ENCODE results near the gene ANKRD49.

GRCh38 chr11:94445641-94446040 is 48.1 kb upstream of the ANKRD49 start:
- TF ChIP-seq EZH2phosphoT487 (IDR thresholded peaks at IDR 0.05) (no peak), CTCF (IDR thresholded peaks at IDR 0.05) (no peak)
